Upper lobe of left lung (tissue), 4 donors: ENCODE results near the gene EYS.

Experiments
- CTCF ChIP-seq, 6 experiments: fragments of 450-650 bp in 4 of 6; fragments of 200-600 bp in 2 of 6; sonication (generic) in 2 of 6; IDR thresholded peaks; one replicate each; pipeline ENCODE4 v1.5.1; 2016 to 2019; ENCODE audit warnings: antibody characterized with exemption in 6 of 6
- EP300 ChIP-seq, 4 donors: sonication (generic); formaldehyde crosslinking; IDR thresholded peaks; one replicate each; pipeline ENCODE4 v1.5.1; 2017; ENCODE audit warnings: antibody characterized with exemption in 4 of 4, control low read depth in 2 of 4
- POLR2A ChIP-seq, 4 donors: fragments of 450-650 bp; IDR thresholded peaks; one replicate each; pipeline ENCODE4 v1.5.1; 2016 to 2017; ENCODE audit warnings: antibody characterized with exemption in 4 of 4, mild to moderate bottlenecking in 2 of 4
- POLR2AphosphoS5 ChIP-seq, 2 donors: sonication (generic); formaldehyde crosslinking; IDR thresholded peaks; one replicate each; pipeline ENCODE4 v1.5.1; 2017; ENCODE audit warnings: antibody characterized with exemption in 2 of 2

GRCh38 chr6:65436281-65436680 is 270.7 kb downstream of the EYS start:
- TF ChIP-seq CTCF (IDR thresholded peaks at IDR 0.05) (no peak), EP300 (IDR thresholded peaks at IDR 0.05) (no peak), POLR2AphosphoS5 (IDR thresholded peaks at IDR 0.05) (no peak), POLR2A (IDR thresholded peaks at IDR 0.05) (no peak)
